ENCODE measurements around the gene SLC26A4.

The SLC26A4 gene

DNA sequence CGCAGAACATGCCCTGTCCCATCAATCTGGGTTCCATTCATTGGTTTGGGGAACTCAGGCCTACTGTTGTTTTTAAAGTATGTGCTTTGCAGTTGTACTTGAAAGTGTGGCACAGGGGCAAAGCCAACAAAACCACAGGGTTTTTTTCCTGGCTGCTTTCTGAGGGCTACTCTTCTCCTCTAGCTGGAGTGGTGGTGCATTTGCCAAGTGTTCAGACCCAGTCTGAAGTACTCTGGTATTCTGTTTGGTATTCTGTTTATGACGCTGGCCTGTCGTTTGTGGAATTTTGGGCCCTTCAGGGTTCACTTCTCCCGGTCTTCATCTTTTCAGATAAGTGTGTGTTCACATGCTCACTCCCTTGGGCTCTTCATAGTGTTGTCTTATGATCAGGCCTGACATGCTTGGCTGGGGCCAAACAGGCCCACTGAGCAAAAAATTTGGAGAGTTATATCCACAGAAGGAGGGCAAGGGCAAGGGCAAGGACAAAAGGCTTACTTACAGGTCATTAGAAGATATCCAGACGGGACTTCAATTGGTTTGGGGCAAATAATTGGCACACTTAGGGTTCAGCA is 26.3 kb downstream of the SLC26A4 start:
- no peak overlapping the region for H3K4me3 ChIP-seq (ENCODE audit: low read length)
- no peaks in the 10 kb centered on the region for H3K27me3 ChIP-seq (ENCODE audit: insufficient read depth, low read length)
- H3K9me3 ChIP-seq (ENCODE audit: insufficient read depth, low read depth, low read length): no peaks in the 10 kb centered on the region
- peaks cover 7% of the 10 kb centered on the region; the same call in 1 of the 2 replicates for H3K4me1 ChIP-seq (ENCODE audit: insufficient read depth, low read length)
- no peak overlapping the region for H3K27ac ChIP-seq (ENCODE audit: low read length)
- H3K36me3 ChIP-seq (ENCODE audit: insufficient read depth, low read depth, low read length): no peaks in the 10 kb centered on the region
- no peak overlapping the region for H3K9ac ChIP-seq (ENCODE audit: low read depth, low read length)

- no peaks in the 10 kb centered on the region for H3K27me3 ChIP-seq (ENCODE audit: insufficient read depth, low read length)
- no peak overlapping the region for H3K9ac ChIP-seq (ENCODE audit: low read depth, low read length)
- no peaks in the 10 kb centered on the region for H3K9me3 ChIP-seq (ENCODE audit: insufficient read depth, low read depth, low read length)
- no peaks in the 10 kb centered on the region for H3K36me3 ChIP-seq (ENCODE audit: insufficient read depth, low read depth, low read length)
- H3K27ac ChIP-seq (ENCODE audit: low read length): no peak overlapping the region
- peaks cover 7% of the 10 kb centered on the region; the same call in 1 of the 2 replicates for H3K4me1 ChIP-seq (ENCODE audit: insufficient read depth, low read length)
- no peak overlapping the region for H3K4me3 ChIP-seq (ENCODE audit: low read length)
Observed at GRCh38 chr7:107687656-107688055, 27.0 kb downstream of the SLC26A4 start.

DNA sequence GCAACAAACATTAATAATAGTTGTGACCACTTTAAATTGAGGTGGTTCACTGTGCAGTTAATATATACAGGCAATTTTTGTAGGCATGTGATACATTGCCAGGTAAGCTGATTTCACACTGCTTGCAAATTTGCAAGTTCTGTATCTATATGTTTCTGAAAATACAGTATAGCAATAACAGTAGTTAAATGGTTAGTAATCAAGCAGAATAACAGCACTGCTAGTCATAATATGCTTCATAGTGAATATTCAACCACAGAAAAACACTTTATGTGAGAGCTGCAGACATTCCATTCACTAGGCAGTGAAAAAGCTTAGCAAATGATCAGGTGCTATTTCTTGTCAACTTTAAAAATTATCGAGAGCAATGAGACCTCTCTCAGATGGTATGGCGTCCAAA is 28.9 kb downstream of the SLC26A4 start:
- Histone ChIP-seq H3K27ac (ENCODE audit: low read length) (no peak overlapping the region), H3K4me3 (ENCODE audit: low read length) (no peak overlapping the region), H3K27me3 (ENCODE audit: insufficient read depth, low read length) (no peaks in the 10 kb centered on the region), H3K36me3 (ENCODE audit: insufficient read depth, low read depth, low read length) (no peaks in the 10 kb centered on the region), H3K4me1 (ENCODE audit: insufficient read depth, low read length) (peaks cover 7% of the 10 kb centered on the region; the same call in 1 of the 2 replicates), H3K9ac (ENCODE audit: low read depth, low read length) (no peak overlapping the region), H3K9me3 (ENCODE audit: insufficient read depth, low read depth, low read length) (no peaks in the 10 kb centered on the region)

DNA sequence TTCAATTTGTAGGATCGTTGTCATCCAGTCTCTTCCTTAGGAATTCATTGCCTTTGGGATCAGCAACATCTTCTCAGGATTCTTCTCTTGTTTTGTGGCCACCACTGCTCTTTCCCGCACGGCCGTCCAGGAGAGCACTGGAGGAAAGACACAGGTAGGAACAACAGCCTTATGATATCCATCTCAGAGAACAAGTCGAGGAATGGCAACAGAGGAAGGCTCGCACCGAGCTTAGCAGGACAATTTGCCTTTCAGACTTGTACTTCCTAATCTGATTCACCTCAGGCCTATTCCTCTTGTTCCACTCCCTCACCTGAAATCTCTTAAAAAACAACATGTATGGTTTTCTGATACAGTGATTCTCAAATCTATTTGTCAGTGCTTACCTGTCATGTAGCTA is 29.5 kb downstream of the SLC26A4 start:
- no peaks in the 10 kb centered on the region for H3K9me3 ChIP-seq (ENCODE audit: insufficient read depth, low read depth, low read length)
- no peak overlapping the region for H3K9ac ChIP-seq (ENCODE audit: low read depth, low read length)
- no peak overlapping the region for H3K4me3 ChIP-seq (ENCODE audit: low read length)
- no peaks in the 10 kb centered on the region for H3K36me3 ChIP-seq (ENCODE audit: insufficient read depth, low read depth, low read length)
- no peaks in the 10 kb centered on the region for H3K27me3 ChIP-seq (ENCODE audit: insufficient read depth, low read length)
- peaks cover 7% of the 10 kb centered on the region; the same call in 1 of the 2 replicates for H3K4me1 ChIP-seq (ENCODE audit: insufficient read depth, low read length)
- H3K27ac ChIP-seq (ENCODE audit: low read length): no peak overlapping the region

DNA sequence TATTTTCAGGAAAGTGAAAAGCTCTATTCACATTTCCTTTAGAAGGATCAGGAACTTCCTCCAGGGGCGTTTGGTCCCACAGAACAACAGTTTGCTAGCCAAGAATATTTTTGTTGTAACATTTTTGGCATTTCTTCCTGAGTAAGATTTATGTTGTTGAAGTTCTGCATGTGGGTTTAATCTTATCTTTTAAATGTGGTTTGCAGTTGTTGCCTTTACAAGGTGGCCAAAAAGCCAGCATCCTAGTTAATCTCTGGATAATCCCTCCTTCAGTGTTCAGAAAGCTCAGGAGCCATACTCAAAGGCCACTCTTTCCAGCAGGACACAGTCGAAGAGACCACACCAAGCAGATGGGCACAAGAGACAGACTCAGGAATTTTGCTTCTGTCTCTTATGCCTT is 30.0 kb downstream of the SLC26A4 start:
- Histone ChIP-seq H3K27me3 (ENCODE audit: insufficient read depth, low read length) (no peaks in the 10 kb centered on the region), H3K9me3 (ENCODE audit: insufficient read depth, low read depth, low read length) (no peaks in the 10 kb centered on the region), H3K9ac (ENCODE audit: low read depth, low read length) (no peak overlapping the region), H3K4me3 (ENCODE audit: low read length) (no peak overlapping the region), H3K4me1 (ENCODE audit: insufficient read depth, low read length) (peaks cover 7% of the 10 kb centered on the region; the same call in 1 of the 2 replicates), H3K36me3 (ENCODE audit: insufficient read depth, low read depth, low read length) (no peaks in the 10 kb centered on the region), H3K27ac (ENCODE audit: low read length) (no peak overlapping the region)

DNA sequence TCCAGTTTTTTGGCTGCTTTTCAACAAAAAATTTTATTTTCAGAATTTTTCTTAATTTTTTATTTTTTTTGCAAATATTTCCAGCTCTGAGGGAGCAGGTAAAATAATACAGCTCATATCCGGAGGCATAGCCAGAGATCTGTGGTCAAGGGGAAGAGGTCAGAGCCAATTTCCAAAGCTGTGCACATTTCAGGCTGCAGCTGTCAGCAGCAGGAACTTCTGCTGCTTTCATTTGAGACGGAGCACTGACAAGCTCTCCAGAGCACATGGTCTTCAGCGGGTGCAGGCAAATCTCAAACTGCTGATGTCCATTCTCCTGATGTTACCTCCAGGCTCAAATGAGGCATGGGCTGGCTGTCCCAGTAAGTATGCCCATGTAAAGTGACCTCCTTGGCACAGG is 31.1 kb downstream of the SLC26A4 start:
- no peak overlapping the region for H3K9ac ChIP-seq (ENCODE audit: low read depth, low read length)
- no peaks in the 10 kb centered on the region for H3K36me3 ChIP-seq (ENCODE audit: insufficient read depth, low read depth, low read length)
- H3K4me1 ChIP-seq (ENCODE audit: insufficient read depth, low read length): peaks cover 7% of the 10 kb centered on the region; the same call in 1 of the 2 replicates
- H3K4me3 ChIP-seq (ENCODE audit: low read length): no peak overlapping the region
- H3K9me3 ChIP-seq (ENCODE audit: insufficient read depth, low read depth, low read length): no peaks in the 10 kb centered on the region
- H3K27ac ChIP-seq (ENCODE audit: low read length): no peak overlapping the region
- H3K27me3 ChIP-seq (ENCODE audit: insufficient read depth, low read length): no peaks in the 10 kb centered on the region

DNA sequence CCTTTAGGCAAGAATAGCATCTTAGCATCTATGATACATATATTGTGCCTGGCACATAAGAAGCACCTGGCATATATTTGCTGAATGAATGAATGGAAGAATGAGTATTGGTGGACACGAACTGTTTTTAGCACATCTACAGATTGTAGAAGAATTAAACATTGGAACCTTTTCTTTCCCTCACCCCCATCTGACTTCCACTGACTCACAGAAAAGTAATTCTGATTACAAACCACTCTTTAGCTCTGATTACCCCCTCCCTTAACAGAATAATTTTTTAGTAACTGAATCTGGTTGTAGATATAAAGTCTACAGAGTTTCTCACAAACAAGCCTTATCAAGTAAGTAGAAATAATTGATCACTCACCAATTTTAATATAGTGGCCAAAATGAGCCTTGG is 31.9 kb downstream of the SLC26A4 start:
- Histone ChIP-seq H3K27me3 (ENCODE audit: insufficient read depth, low read length) (no peaks in the 10 kb centered on the region), H3K27ac (ENCODE audit: low read length) (no peak overlapping the region), H3K36me3 (ENCODE audit: insufficient read depth, low read depth, low read length) (no peaks in the 10 kb centered on the region), H3K9me3 (ENCODE audit: insufficient read depth, low read depth, low read length) (no peaks in the 10 kb centered on the region), H3K9ac (ENCODE audit: low read depth, low read length) (no peak overlapping the region), H3K4me1 (ENCODE audit: insufficient read depth, low read length) (peaks cover 7% of the 10 kb centered on the region; the same call in 1 of the 2 replicates), H3K4me3 (ENCODE audit: low read length) (no peak overlapping the region)

DNA sequence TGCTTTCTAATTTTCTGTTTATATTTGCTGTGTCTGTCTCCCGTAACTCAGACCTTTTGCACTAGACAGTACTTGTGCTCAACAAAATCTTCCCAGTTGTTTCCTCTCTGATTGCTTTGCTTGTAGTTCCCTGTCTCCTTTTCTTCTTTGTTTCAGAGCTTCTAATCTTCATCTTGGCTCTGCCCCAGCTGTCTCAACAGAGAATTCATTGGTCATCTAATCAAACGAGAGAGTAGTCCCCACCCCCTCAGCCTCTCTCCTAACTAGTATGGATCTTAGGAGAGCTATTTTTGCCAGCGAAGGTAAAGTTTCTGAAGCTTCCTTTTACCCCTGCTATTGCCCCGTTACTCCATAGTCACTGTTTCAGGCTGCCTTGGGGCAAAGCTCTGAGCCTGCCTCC is 32.8 kb downstream of the SLC26A4 start:
- Histone ChIP-seq H3K27me3 (ENCODE audit: insufficient read depth, low read length) (no peaks in the 10 kb centered on the region), H3K9ac (ENCODE audit: low read depth, low read length) (no peak overlapping the region), H3K27ac (ENCODE audit: low read length) (no peak overlapping the region), H3K9me3 (ENCODE audit: insufficient read depth, low read depth, low read length) (no peaks in the 10 kb centered on the region), H3K4me3 (ENCODE audit: low read length) (no peak overlapping the region), H3K36me3 (ENCODE audit: insufficient read depth, low read depth, low read length) (no peaks in the 10 kb centered on the region), H3K4me1 (ENCODE audit: insufficient read depth, low read length) (peaks cover 7% of the 10 kb centered on the region; the same call in 1 of the 2 replicates)

DNA sequence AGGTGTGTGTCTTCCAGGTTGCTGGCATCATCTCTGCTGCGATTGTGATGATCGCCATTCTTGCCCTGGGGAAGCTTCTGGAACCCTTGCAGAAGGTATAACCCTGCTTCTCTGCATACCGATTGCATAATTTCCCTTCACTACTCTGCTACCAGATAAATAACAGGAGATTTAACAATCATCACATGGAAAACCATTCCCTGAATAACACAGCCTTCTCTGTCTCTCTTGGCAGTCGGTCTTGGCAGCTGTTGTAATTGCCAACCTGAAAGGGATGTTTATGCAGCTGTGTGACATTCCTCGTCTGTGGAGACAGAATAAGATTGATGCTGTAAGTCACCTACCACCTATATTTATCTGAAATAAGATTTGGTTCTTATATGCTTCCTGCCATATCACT is 33.8 kb downstream of the SLC26A4 start:
- Histone ChIP-seq H3K4me3 (ENCODE audit: low read length) (no peak overlapping the region), H3K36me3 (ENCODE audit: insufficient read depth, low read depth, low read length) (no peaks in the 10 kb centered on the region), H3K9me3 (ENCODE audit: insufficient read depth, low read depth, low read length) (no peaks in the 10 kb centered on the region), H3K27ac (ENCODE audit: low read length) (no peak overlapping the region), H3K27me3 (ENCODE audit: insufficient read depth, low read length) (no peaks in the 10 kb centered on the region), H3K4me1 (ENCODE audit: insufficient read depth, low read length) (peaks cover 7% of the 10 kb centered on the region; the same call in 1 of the 2 replicates), H3K9ac (ENCODE audit: low read depth, low read length) (no peak overlapping the region)

DNA sequence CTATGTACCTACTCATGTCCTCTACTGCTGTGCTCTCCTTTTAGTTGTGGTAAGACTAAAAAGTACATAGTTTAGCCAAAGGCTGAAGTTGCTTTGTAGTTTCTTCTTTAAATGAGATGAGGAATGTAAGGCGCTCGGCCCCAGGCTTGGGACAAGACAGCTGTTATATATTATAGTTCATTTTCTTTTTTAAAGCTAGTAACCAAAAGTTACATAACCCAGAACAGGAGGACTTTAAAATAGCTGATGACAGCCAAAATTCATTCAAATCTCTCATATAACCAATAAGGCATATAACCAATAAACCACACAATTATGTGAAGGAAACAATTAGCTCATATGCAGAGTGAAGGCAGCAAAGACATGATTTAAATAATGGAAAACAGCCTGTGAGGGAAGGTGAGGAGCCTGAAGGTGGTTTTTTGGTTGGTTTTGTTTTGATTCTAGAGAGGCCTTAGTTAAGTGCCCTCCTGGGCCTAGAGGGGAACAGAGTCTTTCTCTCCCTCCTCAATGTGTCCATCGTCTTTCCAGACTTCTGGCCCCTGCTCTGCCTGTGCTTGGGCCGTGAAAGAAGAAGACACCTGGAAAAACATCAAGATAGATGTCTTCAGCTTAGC is 35.8 kb downstream of the SLC26A4 start:
- Histone ChIP-seq H3K27me3 (ENCODE audit: insufficient read depth, low read length) (no peaks in the 10 kb centered on the region), H3K9ac (ENCODE audit: low read depth, low read length) (no peak overlapping the region), H3K36me3 (ENCODE audit: insufficient read depth, low read depth, low read length) (no peaks in the 10 kb centered on the region), H3K4me3 (ENCODE audit: low read length) (no peak overlapping the region), H3K4me1 (ENCODE audit: insufficient read depth, low read length) (no peaks in the 10 kb centered on the region), H3K9me3 (ENCODE audit: insufficient read depth, low read depth, low read length) (no peaks in the 10 kb centered on the region), H3K27ac (ENCODE audit: low read length) (no peak overlapping the region)

GRCh38 chr7:107697321-107698049 is 36.9 kb downstream of the SLC26A4 start:
- Histone ChIP-seq H3K27ac (ENCODE audit: low read length) (no peak overlapping the region), H3K9ac (ENCODE audit: low read depth, low read length) (no peak overlapping the region), H3K27me3 (ENCODE audit: insufficient read depth, low read length) (no peaks in the 10 kb centered on the region), H3K4me1 (ENCODE audit: insufficient read depth, low read length) (no peaks in the 10 kb centered on the region), H3K36me3 (ENCODE audit: insufficient read depth, low read depth, low read length) (no peaks in the 10 kb centered on the region), H3K9me3 (ENCODE audit: insufficient read depth, low read depth, low read length) (no peaks in the 10 kb centered on the region), H3K4me3 (ENCODE audit: low read length) (no peak overlapping the region)

- no peaks in the 10 kb centered on the region for H3K36me3 ChIP-seq (ENCODE audit: insufficient read depth, low read depth, low read length)
- no peaks in the 10 kb centered on the region for H3K27me3 ChIP-seq (ENCODE audit: insufficient read depth, low read length)
- no peak overlapping the region for H3K27ac ChIP-seq (ENCODE audit: low read length)
- no peak overlapping the region for H3K4me3 ChIP-seq (ENCODE audit: low read length)
- no peaks in the 10 kb centered on the region for H3K4me1 ChIP-seq (ENCODE audit: insufficient read depth, low read length)
- H3K9ac ChIP-seq (ENCODE audit: low read depth, low read length): no peak overlapping the region
- no peaks in the 10 kb centered on the region for H3K9me3 ChIP-seq (ENCODE audit: insufficient read depth, low read depth, low read length)
Observed at GRCh38 chr7:107700570-107700969, 39.9 kb downstream of the SLC26A4 start.
